Lower lobe of right lung (tissue), 2 donors: Measurements from ENCODE around the gene PTPRD. TPM values are rescaled to one million over a fixed set of nuclear protein-coding genes. Genes with fewer than 3 reads are reported as not detected.

Experiments used
- ATAC-seq, 2 donors: fragments of 200-7000 bp; cut with Tn5 transposase; one replicate each; pipeline ENCODE4 v1.9.1; 2020 to 2022; ENCODE audit warnings: mild to moderate bottlenecking in 2 of 2, moderate library complexity in 2 of 2
- DNase-seq: peaks from one replicate; pipeline ENCODE4 v3.0.0-alpha.2; 2020
- H3K27ac ChIP-seq: fragments of 200-600 bp; one replicate; pipeline ENCODE4 v1.8.0; 2022
- H3K27me3 ChIP-seq: fragments of 200-600 bp; one replicate; pipeline ENCODE4 v1.8.0; 2022; ENCODE audit warnings: low read depth
- H3K36me3 ChIP-seq: fragments of 200-600 bp; one replicate; pipeline ENCODE4 v1.8.0; 2022; ENCODE audit warnings: mild to moderate bottlenecking
- H3K4me1 ChIP-seq: fragments of 200-600 bp; one replicate; pipeline ENCODE4 v1.8.0; 2022
- H3K4me3 ChIP-seq: fragments of 200-600 bp; one replicate; pipeline ENCODE4 v1.8.0; 2022; ENCODE audit warnings: mild to moderate bottlenecking
- H3K9me3 ChIP-seq: fragments of 200-600 bp; one replicate; pipeline ENCODE4 v1.8.0; 2022
- intact Hi-C: fragments of 100-400 bp; cut with DNase I; formaldehyde crosslinking; loops from one replicate; pipeline ENCODE4 v1.11.0; 2022
- total RNA-seq: library from RNA; stranded (reverse); fragmentation: NEBNext Ultra II Directional; extraction: Animal tissue kit (Norgen Biotek cat#: 25700); gene quantifications from one replicate; pipeline ENCODE4 v1.2.1, GENCODE V29; 2021
- TF ChIP-seq, protein P1 (sequence below): fragments of 200-600 bp; IDR thresholded peaks from one replicate; pipeline ENCODE4 v1.8.0; 2022; ENCODE audit warnings: antibody characterized with exemption, mild to moderate bottlenecking
- donor health status: DM: no; HTN: yes; CAD: no; lungs with severe emphysema.

Gene PTPRD
- total RNA-seq, 1 donor from 2014 or later = 17.2 TPM

DNA sequence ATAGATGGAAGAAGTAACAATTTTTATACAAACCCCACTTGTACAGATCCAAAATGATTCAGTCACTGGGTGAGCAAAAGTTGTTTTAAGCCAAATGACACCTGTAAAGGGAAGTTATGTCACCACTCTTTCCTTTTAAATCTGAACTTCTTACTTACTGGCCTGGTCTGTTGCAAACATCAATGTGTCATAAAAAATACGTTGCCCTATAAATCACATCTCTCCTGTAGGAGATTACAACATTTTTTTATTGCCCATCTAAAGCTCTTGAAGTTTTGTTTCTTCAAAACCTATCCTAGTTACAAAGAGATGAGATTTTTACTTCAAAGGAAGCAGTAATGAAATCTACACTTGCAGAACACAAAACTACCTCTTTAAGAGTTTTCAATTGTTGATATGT, 1725.4 kb downstream of the PTPRD start:
- TF ChIP-seq, protein P1, sequence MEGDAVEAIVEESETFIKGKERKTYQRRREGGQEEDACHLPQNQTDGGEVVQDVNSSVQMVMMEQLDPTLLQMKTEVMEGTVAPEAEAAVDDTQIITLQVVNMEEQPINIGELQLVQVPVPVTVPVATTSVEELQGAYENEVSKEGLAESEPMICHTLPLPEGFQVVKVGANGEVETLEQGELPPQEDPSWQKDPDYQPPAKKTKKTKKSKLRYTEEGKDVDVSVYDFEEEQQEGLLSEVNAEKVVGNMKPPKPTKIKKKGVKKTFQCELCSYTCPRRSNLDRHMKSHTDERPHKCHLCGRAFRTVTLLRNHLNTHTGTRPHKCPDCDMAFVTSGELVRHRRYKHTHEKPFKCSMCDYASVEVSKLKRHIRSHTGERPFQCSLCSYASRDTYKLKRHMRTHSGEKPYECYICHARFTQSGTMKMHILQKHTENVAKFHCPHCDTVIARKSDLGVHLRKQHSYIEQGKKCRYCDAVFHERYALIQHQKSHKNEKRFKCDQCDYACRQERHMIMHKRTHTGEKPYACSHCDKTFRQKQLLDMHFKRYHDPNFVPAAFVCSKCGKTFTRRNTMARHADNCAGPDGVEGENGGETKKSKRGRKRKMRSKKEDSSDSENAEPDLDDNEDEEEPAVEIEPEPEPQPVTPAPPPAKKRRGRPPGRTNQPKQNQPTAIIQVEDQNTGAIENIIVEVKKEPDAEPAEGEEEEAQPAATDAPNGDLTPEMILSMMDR = no peak
- intact Hi-C loops = no loop called here
- Histone ChIP-seq H3K4me3 (no peak overlapping the region), H3K4me1 (no peaks in the 10 kb centered on the region), H3K9me3 (no peaks in the 10 kb centered on the region), H3K27ac (no peak overlapping the region), H3K27me3 (no peaks in the 10 kb centered on the region), H3K36me3 (no peaks in the 10 kb centered on the region)
- ATAC-seq (no peak), DNase-seq (no peak)

DNA sequence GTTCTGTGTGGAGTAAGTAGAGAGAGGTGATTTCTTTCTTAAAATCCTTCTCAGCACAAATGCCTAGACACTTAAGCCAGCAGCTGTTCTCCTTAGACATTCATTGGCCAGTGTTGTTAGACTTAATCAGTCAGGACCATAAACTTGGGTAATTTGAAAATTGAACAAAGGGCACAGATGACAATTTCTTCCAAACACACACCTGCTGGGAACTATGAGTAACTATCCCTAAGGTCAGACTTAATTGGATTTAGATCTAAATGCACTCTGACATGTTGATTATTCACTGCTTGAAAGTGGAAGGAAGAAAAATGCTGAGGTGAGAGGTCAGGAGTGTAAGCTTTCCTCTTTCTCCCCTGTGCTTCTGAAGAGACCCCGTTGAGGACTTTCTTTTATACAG, 1729.5 kb downstream of the PTPRD start:
- no peak for ATAC-seq
- no peaks in the 10 kb centered on the region for H3K4me1 ChIP-seq
- no peaks in the 10 kb centered on the region for H3K9me3 ChIP-seq
- no peak overlapping the region for H3K4me3 ChIP-seq
- no peak overlapping the region for H3K27ac ChIP-seq
- intact Hi-C loops = no loop called here
- H3K27me3 ChIP-seq = no peaks in the 10 kb centered on the region
- TF ChIP-seq, protein P1 = no peak
- H3K36me3 ChIP-seq = no peaks in the 10 kb centered on the region
- no peak for DNase-seq

DNA sequence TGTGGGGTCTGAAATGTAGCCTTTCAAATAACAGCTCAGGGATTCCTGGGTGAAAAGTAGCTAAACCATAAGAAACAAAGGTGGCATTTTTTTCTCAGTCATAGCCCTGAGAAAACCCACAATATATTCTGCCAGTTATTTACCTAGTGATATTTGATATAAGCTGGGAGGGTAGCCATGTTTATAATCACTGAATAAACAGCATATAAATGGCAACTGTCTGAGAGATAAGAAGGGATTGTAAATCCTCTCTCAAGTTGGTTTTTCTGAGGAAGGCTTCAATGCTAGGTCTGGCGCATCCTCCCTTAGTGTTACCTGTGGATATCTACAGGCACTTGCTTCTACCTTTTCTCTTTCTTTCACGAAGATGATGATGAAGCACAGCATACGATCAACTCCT, 1732.7 kb downstream of the PTPRD start:
- Histone ChIP-seq H3K27ac (no peak overlapping the region), H3K36me3 (no peaks in the 10 kb centered on the region), H3K9me3 (no peaks in the 10 kb centered on the region), H3K27me3 (no peaks in the 10 kb centered on the region), H3K4me1 (no peaks in the 10 kb centered on the region), H3K4me3 (no peak overlapping the region)
- TF ChIP-seq, protein P1 = no peak
- DNase-seq (no peak), ATAC-seq (no peak)
- intact Hi-C loops = no loop called here

DNA sequence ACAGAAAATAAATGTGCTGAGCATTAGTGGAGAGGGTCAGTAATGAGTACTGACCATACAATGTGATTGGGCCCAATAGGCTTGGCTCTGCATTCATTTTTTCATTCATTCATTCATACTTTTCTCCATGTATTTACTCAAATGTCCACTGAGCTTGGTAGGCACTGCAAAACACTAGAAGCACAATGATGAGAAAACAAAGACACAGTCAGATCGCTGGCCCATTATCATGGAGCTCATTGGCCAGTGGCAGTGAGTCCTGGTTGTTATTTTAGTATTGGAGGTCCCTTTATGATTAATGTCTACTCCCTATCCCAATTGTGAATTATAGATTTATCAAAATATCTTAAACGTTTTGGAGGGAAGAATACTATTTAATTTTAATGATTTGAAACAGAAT, 1733.5 kb downstream of the PTPRD start:
- DNase-seq (no peak), ATAC-seq (no peak)
- TF ChIP-seq, protein P1 = no peak
- Histone ChIP-seq H3K36me3 (no peaks in the 10 kb centered on the region), H3K27ac (no peak overlapping the region), H3K4me3 (no peak overlapping the region), H3K4me1 (no peaks in the 10 kb centered on the region), H3K9me3 (no peaks in the 10 kb centered on the region), H3K27me3 (no peaks in the 10 kb centered on the region)
- intact Hi-C loops = no loop called here

DNA sequence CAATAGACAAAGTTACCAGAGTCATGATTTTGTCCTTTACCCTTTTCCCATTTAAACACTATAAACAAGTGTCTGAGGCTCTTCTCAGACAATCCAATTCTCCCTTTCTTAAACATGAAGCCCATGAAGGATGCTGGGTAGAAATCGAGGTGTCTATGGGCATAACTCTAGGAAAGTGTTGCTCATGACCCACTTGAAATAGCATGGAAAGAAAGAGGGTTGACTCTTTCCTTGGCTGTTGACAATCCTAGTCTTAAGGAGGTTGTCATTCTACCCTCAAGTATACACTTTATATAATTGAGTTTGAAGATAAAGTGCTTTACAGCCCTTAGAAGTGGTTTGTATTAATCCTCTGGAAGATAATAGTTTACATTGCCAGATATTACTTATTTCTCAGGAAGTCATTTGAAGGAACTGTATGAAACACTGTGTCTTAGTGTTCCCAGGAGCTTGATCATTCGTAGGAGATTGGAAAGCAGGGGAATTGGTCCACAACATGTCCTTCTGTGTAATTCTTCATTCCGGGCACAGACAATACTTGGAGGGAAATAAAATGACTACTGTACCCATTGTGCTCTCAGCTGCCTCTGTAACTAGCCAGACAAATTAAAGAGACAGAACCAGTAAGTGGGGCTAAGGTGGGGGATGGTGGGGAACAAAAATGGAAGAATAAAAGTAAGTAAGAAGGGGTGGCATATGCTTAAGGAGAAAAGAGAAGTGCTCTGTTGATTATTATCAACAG, 1734.9 kb downstream of the PTPRD start:
- TF ChIP-seq, protein P1 = no peak

More for the DNA sequence above, 1734.9 kb downstream of the PTPRD start:
- no peak for DNase-seq
- no peak overlapping the region for H3K4me3 ChIP-seq
- intact Hi-C loops = no loop called here
- no peaks in the 10 kb centered on the region for H3K36me3 ChIP-seq
- H3K27ac ChIP-seq = no peak overlapping the region
- ATAC-seq = no peak
- no peaks in the 10 kb centered on the region for H3K27me3 ChIP-seq
- H3K9me3 ChIP-seq = no peaks in the 10 kb centered on the region
- no peaks in the 10 kb centered on the region for H3K4me1 ChIP-seq
